Kidney capillary endothelial cell (primary cell): ENCODE measurements around the gene HCFC1.

Source experiments
- DNase-seq: peaks from one replicate; pipeline ENCODE4 v3.0.0-alpha.2; 2018; ENCODE audit warnings: low spot score

Gene HCFC1

DNA sequence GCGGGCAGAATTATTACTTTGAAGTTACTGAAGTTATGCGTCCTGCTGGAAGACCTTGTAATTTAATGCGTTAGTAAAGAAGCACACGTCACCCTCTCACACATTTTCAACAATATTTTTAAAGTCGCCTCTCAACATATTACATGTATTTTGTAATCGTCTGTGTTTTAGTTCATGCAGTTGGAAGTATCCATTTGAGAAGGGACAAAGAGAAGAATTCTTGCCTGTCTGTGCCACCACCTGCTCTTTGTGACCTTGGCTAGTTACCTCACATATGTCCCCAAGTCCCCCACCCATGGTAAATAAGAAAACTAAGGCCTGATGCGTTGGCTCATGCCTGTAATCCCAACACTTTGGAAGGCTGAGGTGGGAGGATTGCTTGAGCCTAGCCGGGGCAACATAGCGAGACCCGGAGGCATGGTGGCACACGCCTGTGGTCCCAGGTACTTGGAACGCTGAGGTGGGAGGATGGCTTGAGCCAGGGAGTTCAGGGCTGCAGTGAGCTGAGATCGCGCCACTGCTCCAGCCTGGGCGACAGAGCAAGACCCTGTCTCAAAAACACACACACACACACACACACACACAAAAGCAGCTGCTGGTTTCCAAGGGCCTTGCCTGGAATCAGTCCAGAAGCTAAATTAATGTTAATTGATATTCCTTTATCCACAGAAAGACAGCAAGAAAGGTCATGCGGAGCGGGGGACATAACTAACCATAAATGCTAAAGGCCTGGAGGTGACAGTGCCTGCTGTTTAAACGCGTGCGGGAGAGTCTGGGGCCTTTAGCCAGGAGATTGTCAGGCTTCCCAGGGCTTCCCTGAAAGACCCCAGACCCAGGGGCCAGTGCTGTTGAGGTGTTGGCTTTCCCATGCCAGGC, 1.7 kb upstream of the HCFC1 start:
- no peak for DNase-seq

DNA sequence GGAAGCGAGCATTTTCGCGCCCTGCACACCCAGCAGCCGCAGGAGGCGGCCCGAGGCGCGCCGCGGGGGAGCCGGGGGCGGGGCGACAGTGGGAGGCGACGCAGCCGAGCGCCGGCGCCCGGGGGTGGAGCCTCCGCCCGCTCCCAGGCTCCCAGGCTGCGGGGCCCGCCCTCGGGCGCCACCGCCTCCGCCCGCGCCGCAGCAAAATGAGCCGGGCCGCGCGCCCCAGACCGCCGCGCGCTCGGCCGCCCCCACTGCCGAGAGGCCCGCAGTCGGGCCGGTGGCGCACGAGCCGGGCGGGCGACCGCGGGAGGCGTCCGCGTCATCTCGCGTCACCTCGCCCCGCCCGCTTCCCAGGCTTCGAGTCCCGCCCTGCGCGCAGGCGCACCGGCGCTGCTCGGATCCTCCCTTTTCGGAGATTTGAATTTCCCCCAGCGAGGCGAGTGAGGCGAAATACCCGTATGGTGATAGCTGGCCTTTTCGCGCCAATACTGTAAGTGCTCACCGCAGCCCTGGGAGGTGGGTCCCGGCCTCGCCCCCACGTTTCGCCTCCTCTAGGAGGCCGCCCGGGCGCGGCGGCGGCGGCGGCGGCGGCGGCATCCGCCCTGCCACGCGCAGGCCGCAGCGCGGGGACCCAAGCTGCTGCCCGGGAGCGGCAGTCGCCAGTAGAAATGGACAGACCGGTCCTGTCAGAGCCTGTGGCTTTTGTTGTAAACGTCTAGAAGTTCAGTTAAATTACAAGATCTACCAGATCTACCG, 929 bp upstream of the HCFC1 start, which contains the start of gene TMEM187:
TMEM187 (plus strand) TSS at position 387 of the 759 bp plus-strand sequence. CDS start 9,309 bp downstream, outside the sequence.
- DNase-seq, result peak; percentile 82

DNA sequence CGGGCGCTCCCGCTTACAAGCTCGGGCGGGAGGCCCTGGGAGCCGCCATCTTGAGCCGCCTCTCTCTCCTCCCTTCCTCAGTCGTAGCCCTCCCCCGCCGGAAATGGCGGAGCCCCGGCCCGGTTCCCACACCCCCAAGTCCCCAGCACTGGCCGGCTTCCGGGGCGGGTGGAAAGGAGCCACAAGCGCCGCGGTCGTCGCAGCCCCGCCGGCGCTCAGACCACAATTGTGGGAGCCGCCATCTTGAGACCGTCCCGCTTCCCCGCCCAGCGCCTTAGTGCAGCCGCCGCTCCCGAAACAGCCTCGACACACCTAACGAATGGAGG, 531 bp downstream of the HCFC1 start:
- DNase-seq, result peak; percentile 70

DNA sequence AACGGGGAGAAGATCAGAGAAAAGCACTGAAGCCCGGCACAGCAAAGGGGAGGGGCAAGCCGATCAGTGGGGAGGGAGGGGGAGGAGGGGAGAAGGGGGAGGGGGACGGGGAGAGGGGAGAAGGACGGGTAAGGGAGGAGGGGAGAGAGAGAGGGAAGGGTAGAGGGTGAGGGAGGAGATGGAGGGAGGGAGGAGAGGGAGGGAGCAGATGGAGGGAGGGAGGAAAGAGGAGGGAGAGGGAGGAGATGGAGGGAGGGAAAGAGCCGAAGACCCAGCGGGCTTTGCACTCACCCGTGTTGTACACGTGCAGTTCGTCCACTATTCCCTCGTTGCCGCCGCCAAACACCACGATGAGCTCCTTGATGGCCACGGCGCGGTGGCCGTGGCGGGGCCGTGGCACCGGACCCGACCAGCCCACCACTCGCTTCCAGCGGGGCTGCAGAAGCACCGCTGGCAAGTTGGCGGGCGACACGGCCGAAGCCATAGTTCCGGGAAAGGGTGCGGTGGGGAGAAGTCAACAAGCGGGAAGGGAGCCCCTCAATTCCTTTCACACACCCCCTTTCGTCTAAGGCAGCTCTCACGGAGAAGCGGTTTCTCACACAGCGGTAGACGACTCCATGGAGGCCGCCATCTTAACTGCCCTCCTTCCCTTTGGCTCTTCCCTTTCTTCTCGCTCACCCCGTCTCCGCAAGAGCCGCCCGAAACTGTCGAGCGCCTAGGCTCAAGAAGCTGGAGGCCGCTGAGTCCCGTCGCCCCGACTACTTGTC, 1.1 kb downstream of the HCFC1 start:
- no peak for DNase-seq

DNA sequence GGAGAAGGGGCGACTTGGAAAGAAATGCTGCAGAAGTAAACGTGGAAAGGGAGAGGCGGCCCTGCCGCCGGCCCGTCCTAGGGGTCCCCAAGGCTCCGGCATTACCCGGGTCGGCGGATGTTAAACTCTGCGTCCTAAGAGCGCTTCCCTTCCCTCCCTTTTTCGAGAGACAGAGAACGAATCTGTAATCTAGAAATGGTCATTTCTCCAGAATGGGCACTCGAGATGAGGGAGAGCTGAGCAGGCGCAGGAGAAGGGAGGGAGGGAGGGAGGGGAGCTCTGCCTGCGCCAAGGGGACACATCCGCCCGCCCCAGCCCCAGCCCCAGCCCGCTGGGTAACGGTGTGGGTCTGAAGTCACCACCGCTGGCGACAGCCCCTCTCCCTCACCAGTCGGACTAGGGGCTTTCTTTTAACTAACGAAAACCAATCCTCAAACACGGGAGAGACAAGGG, 1.7 kb downstream of the HCFC1 start:
- DNase-seq, result no peak

DNA sequence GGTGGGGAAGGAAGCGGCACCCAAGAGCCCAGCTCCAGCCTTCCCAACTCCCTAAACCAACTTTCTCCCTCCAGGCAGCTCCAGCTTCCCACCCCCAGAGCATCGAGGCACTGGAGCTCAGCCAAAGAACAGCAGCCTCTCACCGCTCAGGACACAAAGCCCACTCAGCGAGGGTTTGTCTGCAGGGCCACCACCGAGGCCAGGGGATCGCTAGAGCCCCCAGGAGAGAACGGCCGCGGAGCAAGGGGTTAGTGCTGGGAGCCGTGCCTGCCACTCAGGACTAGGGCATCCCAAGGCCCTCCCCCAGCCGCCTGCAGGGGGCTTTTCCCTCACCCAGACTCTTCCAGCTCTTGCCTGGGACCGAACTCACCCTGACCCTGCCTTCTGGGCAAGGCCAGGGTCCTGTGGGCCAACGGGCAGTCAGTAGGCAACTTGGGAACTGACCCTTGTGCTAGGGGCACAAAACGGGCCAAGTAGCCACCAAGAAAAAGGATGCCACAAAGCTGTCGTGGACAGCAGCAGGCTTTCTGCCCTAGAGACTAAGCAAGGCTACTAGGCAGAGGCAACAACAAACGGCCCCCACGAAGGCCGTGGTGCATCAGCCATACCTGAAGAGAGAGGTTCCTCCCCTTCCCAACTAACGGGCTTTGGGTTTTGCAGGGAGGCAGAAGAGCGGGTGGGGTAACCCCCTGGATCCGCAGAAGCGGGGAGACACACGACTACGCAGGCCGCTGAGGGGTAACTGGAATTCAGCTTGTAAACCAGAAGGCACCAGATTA, 2.3 kb downstream of the HCFC1 start:
- no peak for DNase-seq

GRCh38 chrX:153968754-153969124, 2.9 kb downstream of the HCFC1 start:
- no peak for DNase-seq

DNA sequence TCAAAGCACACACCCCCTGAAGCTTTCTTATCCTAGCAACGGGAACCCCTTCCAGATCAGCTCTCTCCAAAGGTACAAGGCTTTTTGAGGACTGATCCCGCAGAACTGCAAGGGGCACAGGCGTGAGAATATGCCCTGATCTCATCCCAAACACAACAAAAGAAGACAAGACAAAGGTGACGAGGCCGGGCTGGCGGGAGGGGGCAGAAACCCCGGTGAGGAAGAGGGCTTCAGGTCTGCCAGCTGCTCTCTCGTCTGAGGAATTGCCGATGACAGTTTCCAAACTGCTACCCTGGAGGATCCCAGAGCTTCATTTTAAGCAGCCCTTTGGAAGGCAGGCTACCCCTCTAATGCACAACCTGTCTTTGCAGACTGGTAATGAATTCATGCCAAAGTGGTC, 3.4 kb downstream of the HCFC1 start:
- no peak for DNase-seq

GRCh38 chrX:153967536-153968224, 3.9 kb downstream of the HCFC1 start:
- DNase-seq, result no peak

- no peak for DNase-seq
Observed at GRCh38 chrX:153966841-153967535, 4.6 kb downstream of the HCFC1 start.

DNA sequence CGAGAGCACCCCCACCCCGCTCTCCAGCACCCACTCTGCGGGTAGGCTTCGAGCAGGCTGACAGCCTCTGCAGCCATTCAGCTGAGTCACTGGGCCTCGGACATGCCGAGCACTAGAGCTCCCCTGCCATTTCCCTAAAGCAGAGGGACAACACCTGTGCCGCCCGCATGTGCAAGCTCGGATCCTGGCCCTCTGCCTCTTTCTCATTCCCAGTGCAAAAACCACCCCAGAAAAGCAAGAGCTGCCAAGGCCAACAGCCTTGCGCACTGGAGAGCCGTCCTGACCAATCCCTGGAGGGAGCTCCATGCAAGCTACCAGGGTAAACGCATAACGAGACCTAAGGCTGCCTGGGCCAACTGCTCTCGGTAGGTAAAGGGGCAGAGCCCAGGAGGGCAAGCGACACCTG, 5.3 kb downstream of the HCFC1 start:
- DNase-seq, result no peak

GRCh38 chrX:153965406-153965805, 6.2 kb downstream of the HCFC1 start:
- DNase-seq, result no peak

GRCh38 chrX:153964105-153964504, 7.5 kb downstream of the HCFC1 start:
- no peak for DNase-seq

GRCh38 chrX:153963546-153963945, 8.1 kb downstream of the HCFC1 start:
- no peak for DNase-seq

DNA sequence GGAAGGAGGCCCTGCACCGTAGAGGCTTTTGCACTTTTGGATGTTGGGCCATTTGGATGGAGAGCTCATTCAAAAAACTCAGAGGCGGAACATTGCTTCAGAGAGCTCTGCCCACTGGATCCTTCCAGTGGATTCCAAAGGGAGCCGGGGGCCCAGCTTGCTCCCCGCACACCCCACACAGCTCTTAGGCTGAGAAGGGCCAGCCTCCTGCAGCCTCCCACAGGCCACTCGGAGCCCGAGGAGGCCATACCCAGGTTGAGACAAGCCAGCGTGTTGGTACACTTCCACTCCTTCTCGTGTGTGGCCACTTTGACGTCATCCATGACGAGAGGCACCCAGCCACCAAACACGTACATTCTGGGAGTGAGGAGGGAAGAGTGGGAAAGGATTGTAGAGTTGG, 10.3 kb downstream of the HCFC1 start:
- no peak for DNase-seq

GRCh38 chrX:153960786-153961185, 10.8 kb downstream of the HCFC1 start:
- no peak for DNase-seq

GRCh38 chrX:153960077-153960476, 11.5 kb downstream of the HCFC1 start:
- DNase-seq, result no peak

GRCh38 chrX:153959649-153960048, 12.0 kb downstream of the HCFC1 start:
- no peak for DNase-seq

GRCh38 chrX:153958605-153959004, 13.0 kb downstream of the HCFC1 start:
- DNase-seq, result no peak

DNA sequence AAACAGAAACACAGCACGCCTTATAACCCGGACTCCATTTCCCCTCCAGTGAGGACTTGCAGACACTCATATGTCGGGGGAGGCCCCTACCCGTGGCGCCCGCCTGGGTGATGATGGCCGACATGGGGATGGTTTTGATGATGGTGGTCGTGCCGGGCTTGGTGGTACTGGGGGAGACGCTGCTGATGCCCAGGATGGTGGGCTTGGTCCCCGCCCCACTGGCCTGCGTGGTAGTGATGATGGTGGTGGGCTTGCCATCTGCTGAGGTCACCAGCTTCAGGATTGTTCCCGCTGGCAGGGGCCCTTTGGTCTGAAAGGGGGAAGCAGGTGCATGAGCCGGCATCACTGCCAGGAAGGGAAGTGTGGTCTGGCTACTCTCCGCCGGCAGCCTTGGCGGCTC, 14.4 kb downstream of the HCFC1 start:
- no peak for DNase-seq
